HG02642 (cell line): ENCODE results near the gene RASGEF1B.
"Not testable (repeated sequence)": the region's sequence is repeated elsewhere in the genome, so short reads cannot be mapped to it uniquely, and the experiment has no call there.

Experiments used
- ATAC-seq: cut with Tn5 transposase; IDR thresholded peaks from one replicate; pipeline ENCODE4 v1.9.1; 2021; ENCODE audit warnings: mild to moderate bottlenecking; ENCODE audit not compliant: unreplicated experiment, poor library complexity

Gene RASGEF1B

GRCh38 chr4:81499840-81500239 lies 28.1 kb upstream of the RASGEF1B start:
- ATAC-seq, result no peak

- ATAC-seq, result no peak
Measured at GRCh38 chr4:81498551-81499099, 26.9 kb upstream of the RASGEF1B start.

GRCh38 chr4:81498046-81498445 lies 26.3 kb upstream of the RASGEF1B start:
- ATAC-seq, result no peak

- no peak for ATAC-seq
Measured at GRCh38 chr4:81495345-81495744, 23.6 kb upstream of the RASGEF1B start.

GRCh38 chr4:81494031-81494431 lies 22.3 kb upstream of the RASGEF1B start:
- peak; percentile 81 for ATAC-seq

GRCh38 chr4:81492606-81493230 lies 21.0 kb upstream of the RASGEF1B start:
- no peak for ATAC-seq

GRCh38 chr4:81491943-81492342 lies 20.2 kb upstream of the RASGEF1B start:
- ATAC-seq, result no peak

GRCh38 chr4:81490403-81491160 lies 18.9 kb upstream of the RASGEF1B start:
- ATAC-seq, result no peak

GRCh38 chr4:81486502-81486901 lies 14.8 kb upstream of the RASGEF1B start:
- no peak for ATAC-seq

- ATAC-seq, result no peak
Measured at GRCh38 chr4:81485310-81485980, 13.7 kb upstream of the RASGEF1B start.

- no peak for ATAC-seq
Measured at GRCh38 chr4:81482326-81482725, 10.6 kb upstream of the RASGEF1B start.

- ATAC-seq, result no peak
Measured at GRCh38 chr4:81481151-81481550, 9.4 kb upstream of the RASGEF1B start.

GRCh38 chr4:81479573-81479972 lies 7.9 kb upstream of the RASGEF1B start:
- ATAC-seq, result not testable (repeated sequence)

GRCh38 chr4:81473331-81474265 lies 1.9 kb upstream of the RASGEF1B start:
- ATAC-seq, result not testable (repeated sequence)

- ATAC-seq, result peak; percentile 59
Measured at GRCh38 chr4:81472281-81473182, 825 bp upstream of the RASGEF1B start.

GRCh38 chr4:81471298-81471587 lies 464 bp downstream of the RASGEF1B start:
- ATAC-seq, result no peak

- no peak for ATAC-seq
Measured at GRCh38 chr4:81470456-81471297, 1.0 kb downstream of the RASGEF1B start.

GRCh38 chr4:81469781-81470455 lies 1.8 kb downstream of the RASGEF1B start:
- ATAC-seq, result no peak
